ENCODE data around the gene RTL10. TPM values are rescaled to one million over a fixed set of nuclear protein-coding genes. Genes with fewer than 3 reads are reported as not detected.

Gene RTL10
- total and polyA plus RNA-seq, 2 donors = 19.2 to 20.8 TPM

DNA sequence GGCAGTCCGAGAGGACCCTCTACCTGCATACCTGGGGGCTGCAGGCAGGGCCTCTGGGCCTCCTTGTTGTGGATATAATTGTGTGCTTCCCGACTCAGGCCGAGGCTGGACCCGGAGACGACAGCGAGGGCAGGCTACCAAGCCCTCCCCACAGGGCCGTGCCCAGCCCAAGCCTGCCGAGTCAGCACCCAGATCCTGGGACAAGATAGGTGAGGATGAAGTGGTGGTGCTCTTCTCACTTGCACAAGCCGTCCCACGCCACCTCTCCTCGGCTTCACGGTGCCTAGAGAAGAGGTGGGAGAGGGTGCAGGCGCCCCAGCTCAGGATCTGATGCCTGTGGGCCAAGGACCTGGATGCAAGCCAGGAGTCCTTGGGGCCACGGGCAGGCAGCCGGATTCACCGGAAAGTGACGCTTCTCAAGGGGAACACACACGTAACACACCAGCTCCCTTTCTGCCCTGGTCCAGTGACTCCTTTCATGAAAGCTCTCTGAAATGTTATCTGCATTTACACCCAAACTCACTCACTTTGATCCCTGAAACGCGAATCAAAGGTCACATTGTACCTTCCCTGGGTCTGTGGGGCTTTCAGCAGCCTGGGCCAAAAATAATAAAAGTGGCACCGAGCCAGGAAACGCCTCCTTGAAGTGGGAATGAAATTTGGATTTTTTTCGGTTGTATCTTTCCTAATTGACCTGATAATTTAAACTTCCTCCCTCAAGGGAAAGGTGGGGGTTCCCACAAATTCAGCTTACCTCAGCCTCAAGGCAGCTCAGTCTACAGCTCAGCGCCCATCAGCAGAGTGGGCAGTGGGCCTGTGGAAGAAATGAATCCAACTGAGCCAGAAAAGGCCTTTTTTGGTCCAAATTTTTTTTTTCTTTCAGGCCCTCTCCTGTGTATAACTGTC is 1.1 kb upstream of the RTL10 start:
- Histone ChIP-seq H3K27me3 (ENCODE audit: control insufficient read depth in 2 of 2, insufficient read depth in 1 of 2, low read length in 1 of 2) (no peaks in the 10 kb centered on the region), H3K4me3 (ENCODE audit: low read length in 2 of 2) (peak overlapping the region; percentile 91 to 100), H3K9me3 (ENCODE audit: control insufficient read depth in 2 of 2, insufficient read depth in 1 of 2, low read length in 1 of 2) (peaks cover 0 to 10% of the 10 kb centered on the region in 2 donors), H3K4me1 (ENCODE audit: control insufficient read depth in 2 of 2, insufficient read depth in 2 of 2, low read length in 2 of 2) (peaks cover 20 to 47% of the 10 kb centered on the region in 2 donors), H3K36me3 (ENCODE audit: control insufficient read depth in 2 of 2, insufficient read depth in 2 of 2, low read length in 1 of 2) (peaks cover 21 to 26% of the 10 kb centered on the region in 2 donors), H3K27ac (ENCODE audit: low read depth in 1 of 2, low read length in 1 of 2) (peak overlapping the region; percentile 90 to 94)
- DNase-seq (ENCODE audit: low read depth in 6 of 9, low spot score in 9 of 9) = peak in 3 of 9 donors; percentile 42 to 69 (median 47)
- WGBS = 7% methylated on average over 24 of the region's 24 CpGs

DNA sequence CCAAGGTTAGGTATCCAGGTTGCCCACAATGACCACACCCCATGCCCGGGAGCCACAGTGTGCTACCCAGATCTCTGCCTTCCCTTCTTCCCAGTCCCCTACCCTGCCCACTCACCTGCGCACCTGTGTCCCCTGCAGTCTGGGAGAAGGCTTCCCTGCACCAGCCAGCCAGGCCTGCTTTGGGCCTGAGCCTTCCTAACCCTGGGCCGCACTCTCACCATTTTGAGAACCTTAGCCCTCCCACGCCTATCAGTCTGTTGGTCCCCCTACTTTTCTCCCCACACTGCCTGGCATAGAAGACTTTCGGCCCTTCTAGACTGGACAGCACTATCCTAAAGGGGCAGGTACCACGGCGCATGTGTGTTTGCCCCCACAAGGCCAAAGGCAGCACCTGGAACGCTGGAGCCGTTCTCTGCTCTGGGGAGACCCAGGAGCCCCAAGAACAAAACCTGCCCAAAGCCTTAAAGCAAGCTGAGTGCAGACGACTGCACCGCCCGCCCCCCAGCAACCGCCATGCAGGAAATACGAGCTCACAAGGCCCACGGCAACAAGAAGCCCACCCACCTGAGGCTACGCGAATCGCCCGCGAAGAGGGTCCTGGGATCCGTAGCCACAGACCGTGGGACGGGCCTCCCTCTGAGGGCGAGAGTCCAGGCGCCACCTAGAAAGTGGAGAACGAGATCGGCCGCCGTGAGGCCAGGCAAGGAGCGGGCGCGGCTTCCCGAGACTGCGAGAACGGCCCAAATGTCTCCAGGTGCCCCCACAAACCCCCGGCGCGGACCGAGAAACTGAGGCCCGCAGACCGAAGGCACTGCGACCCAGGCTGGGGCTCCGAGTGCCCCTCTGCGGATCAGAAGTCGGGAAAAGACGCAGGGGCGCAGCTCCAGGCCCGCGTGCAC is 546 bp downstream of the RTL10 start:
- WGBS = 2% methylated on average over 49 of the region's 49 CpGs
- Histone ChIP-seq H3K36me3 (ENCODE audit: control insufficient read depth in 2 of 2, insufficient read depth in 2 of 2, low read length in 1 of 2) (peaks cover 33 to 38% of the 10 kb centered on the region in 2 donors), H3K27ac (ENCODE audit: low read depth in 1 of 2, low read length in 1 of 2) (peak overlapping the region; percentile 86 to 90), H3K9me3 (ENCODE audit: control insufficient read depth in 2 of 2, insufficient read depth in 1 of 2, low read length in 1 of 2) (peaks cover 0 to 10% of the 10 kb centered on the region in 2 donors), H3K4me1 (ENCODE audit: control insufficient read depth in 2 of 2, insufficient read depth in 2 of 2, low read length in 2 of 2) (peaks cover 20 to 58% of the 10 kb centered on the region in 2 donors), H3K27me3 (ENCODE audit: control insufficient read depth in 2 of 2, insufficient read depth in 1 of 2, low read length in 1 of 2) (no peaks in the 10 kb centered on the region), H3K4me3 (ENCODE audit: low read length in 2 of 2) (peak overlapping the region; percentile 91 to 100)
- DNase-seq (ENCODE audit: low read depth in 6 of 9, low spot score in 9 of 9) = peak in 1 of 9 donors; percentile 62

DNA sequence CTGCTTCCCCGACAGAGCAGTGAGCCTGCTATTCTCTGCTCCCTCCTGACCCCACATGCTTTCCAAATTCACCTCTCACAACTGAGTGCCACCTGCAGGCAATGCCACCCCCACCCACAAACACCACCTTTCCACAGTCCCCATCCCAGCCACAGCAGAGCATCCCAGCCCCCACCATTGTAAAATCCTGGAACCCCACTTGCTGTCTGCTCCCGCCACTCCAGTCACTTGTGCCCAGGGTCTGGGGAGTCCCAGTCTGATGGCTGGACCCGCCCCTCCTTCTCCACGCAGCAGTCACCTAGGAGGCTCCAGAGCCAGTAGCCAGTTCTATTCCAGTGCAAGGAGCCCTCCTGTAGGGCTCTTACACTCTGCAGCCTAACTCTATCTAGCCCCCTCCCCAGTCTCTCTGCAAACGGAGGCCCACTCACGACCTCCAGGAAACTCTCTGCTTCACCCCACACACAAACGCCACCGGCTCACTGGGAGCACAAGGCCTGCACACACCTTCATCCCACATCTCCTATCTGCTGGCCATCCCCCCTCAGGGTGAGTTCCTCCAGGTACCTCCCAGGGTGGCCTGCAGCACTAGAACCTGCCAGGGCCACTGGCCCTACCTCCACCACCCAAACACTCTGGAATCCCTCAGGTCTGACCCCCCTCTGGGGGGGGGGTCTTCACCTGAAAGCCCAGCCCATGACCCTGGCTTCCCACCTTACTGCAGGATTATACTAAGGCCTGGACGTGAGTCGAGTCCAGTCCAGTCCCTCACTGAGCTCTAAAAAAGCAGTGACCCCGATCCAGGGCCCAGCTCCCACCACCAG is 1.4 kb downstream of the RTL10 start:
- Histone ChIP-seq H3K36me3 (ENCODE audit: control insufficient read depth in 2 of 2, insufficient read depth in 2 of 2, low read length in 1 of 2) (peaks cover 33 to 44% of the 10 kb centered on the region in 2 donors), H3K4me1 (ENCODE audit: control insufficient read depth in 2 of 2, insufficient read depth in 2 of 2, low read length in 2 of 2) (peaks cover 24 to 65% of the 10 kb centered on the region in 2 donors), H3K27me3 (ENCODE audit: control insufficient read depth in 2 of 2, insufficient read depth in 1 of 2, low read length in 1 of 2) (no peaks in the 10 kb centered on the region), H3K4me3 (ENCODE audit: low read length in 2 of 2) (peak overlapping the region; percentile 91 to 100), H3K27ac (ENCODE audit: low read depth in 1 of 2, low read length in 1 of 2) (peak overlapping the region; percentile 17 to 46), H3K9me3 (ENCODE audit: control insufficient read depth in 2 of 2, insufficient read depth in 1 of 2, low read length in 1 of 2) (peaks cover 0 to 10% of the 10 kb centered on the region in 2 donors)
- no peak for DNase-seq (ENCODE audit: low read depth in 6 of 9, low spot score in 9 of 9)
- WGBS = 74% methylated on average over 11 of the region's 11 CpGs

DNA sequence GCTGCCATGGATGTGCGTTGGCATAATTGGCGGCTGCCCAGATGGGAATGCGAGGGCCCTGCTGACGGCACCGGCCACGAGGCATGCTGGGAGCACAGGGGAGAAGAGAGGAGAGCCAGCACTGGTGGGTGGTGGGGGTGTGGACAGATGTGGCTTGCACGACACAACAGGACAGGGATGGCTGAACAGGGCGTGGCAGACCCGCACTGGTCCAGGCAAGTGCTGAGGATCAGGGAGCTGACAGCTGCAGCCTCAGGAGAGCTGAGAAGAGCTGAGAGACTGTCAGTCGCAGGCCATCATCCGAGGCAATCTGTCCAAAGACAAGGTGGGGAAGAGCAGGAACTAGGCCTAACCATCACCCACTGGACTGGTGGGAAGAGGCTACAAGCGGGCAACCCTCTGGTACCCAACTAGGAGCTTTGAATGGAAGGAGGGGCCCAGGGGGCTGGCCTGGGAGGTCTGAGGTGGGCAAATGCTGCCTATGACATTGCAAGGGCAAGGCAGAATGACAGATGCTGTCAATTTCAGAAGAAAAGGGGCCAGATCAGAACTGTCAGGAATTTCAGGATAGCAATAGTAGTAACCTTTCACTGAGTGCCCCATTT is 2.4 kb downstream of the RTL10 start:
- no peak for DNase-seq (ENCODE audit: low read depth in 6 of 9, low spot score in 9 of 9)
- peaks cover 24 to 70% of the 10 kb centered on the region in 2 donors for H3K4me1 ChIP-seq (ENCODE audit: control insufficient read depth in 2 of 2, insufficient read depth in 2 of 2, low read length in 2 of 2)

DNA sequence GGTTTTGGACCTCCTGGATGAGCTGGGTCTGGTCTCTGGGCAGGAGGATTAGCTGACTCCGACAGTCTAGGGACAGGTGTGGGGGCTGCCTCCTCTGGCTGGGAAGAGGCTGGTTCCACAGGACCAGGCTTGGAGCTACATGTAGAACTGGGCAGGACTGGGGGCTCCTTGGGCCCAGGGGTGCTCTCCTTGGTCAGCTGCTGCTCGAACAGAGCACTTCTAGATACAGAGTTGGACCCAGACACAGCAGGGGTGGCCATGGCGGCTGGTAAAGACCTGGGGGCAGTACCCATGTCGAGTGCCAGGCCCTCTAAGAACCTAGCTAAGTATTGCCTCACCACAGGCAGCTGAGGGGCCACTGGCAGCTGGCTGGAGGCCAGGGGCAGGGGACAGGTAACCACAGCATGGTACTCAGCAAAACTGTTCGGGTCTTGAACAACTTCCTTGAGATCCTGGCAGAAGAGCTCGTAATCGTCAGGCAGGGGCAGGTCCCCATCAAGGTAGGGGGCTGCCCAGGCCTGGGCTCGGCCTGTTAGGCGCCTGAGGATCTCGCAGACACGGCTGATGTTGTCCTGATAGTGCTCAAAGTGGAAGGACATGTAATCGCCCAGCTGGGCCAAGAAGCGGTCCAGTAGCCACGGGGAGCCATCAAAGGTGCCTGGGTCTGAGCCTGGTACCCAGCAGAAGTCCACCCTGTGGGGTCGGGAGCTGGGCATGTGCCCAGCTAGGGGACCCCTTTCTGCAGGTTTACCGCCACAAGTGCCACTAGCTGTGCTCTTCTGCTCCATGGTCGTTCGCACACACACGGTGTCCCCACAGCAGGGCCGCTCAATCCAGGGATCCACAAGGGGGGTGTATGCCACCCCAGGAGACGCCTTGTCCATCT is 3.1 kb downstream of the RTL10 start:
- Histone ChIP-seq H3K4me3 (ENCODE audit: low read length in 2 of 2) (no peak overlapping the region), H3K36me3 (ENCODE audit: control insufficient read depth in 2 of 2, insufficient read depth in 2 of 2, low read length in 1 of 2) (peaks cover 40 to 60% of the 10 kb centered on the region in 2 donors), H3K27me3 (ENCODE audit: control insufficient read depth in 2 of 2, insufficient read depth in 1 of 2, low read length in 1 of 2) (no peaks in the 10 kb centered on the region), H3K9me3 (ENCODE audit: control insufficient read depth in 2 of 2, insufficient read depth in 1 of 2, low read length in 1 of 2) (peaks cover 0 to 18% of the 10 kb centered on the region in 2 donors), H3K4me1 (ENCODE audit: control insufficient read depth in 2 of 2, insufficient read depth in 2 of 2, low read length in 2 of 2) (peaks cover 24 to 73% of the 10 kb centered on the region in 2 donors), H3K27ac (ENCODE audit: low read depth in 1 of 2, low read length in 1 of 2) (no peak overlapping the region)
- 94% methylated on average over 21 of the region's 21 CpGs for WGBS
- no peak for DNase-seq (ENCODE audit: low read depth in 6 of 9, low spot score in 9 of 9)

More for the DNA sequence above, 2.4 kb downstream of the RTL10 start:
- WGBS = 94% methylated on average over 12 of the region's 12 CpGs
- Histone ChIP-seq H3K27me3 (ENCODE audit: control insufficient read depth in 2 of 2, insufficient read depth in 1 of 2, low read length in 1 of 2) (no peaks in the 10 kb centered on the region), H3K9me3 (ENCODE audit: control insufficient read depth in 2 of 2, insufficient read depth in 1 of 2, low read length in 1 of 2) (peaks cover 0 to 13% of the 10 kb centered on the region in 2 donors), H3K36me3 (ENCODE audit: control insufficient read depth in 2 of 2, insufficient read depth in 2 of 2, low read length in 1 of 2) (peaks cover 36 to 53% of the 10 kb centered on the region in 2 donors), H3K4me3 (ENCODE audit: low read length in 2 of 2) (peak overlapping the region in 1 of 2 donors; percentile 100), H3K27ac (ENCODE audit: low read depth in 1 of 2, low read length in 1 of 2) (no peak overlapping the region)

DNA sequence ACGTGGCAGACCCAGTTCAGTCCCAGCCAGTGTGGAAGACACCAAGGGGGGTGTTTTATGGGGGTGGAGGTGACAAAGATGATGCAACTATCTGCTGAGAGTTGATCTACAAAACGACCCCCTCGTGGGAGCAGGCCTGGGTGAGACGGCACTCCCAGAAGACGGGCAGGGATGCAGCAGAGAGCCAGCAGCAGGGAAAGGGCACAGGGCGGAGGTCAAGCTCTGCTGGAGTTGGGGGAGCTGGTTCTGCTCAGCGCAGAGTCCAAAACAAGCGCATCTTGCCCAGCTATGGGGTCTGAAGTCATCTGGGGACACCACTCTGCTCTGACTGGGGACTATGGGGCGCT is 3.9 kb downstream of the RTL10 start:
- no peaks in the 10 kb centered on the region for H3K27me3 ChIP-seq (ENCODE audit: control insufficient read depth in 2 of 2, insufficient read depth in 1 of 2, low read length in 1 of 2)
- WGBS = 95% methylated on average over 9 of the region's 9 CpGs
- peaks cover 23 to 72% of the 10 kb centered on the region in 2 donors for H3K4me1 ChIP-seq (ENCODE audit: control insufficient read depth in 2 of 2, insufficient read depth in 2 of 2, low read length in 2 of 2)
- DNase-seq (ENCODE audit: low read depth in 6 of 9, low spot score in 9 of 9) = no peak
- H3K9me3 ChIP-seq (ENCODE audit: control insufficient read depth in 2 of 2, insufficient read depth in 1 of 2, low read length in 1 of 2) = peaks cover 0 to 16% of the 10 kb centered on the region in 2 donors
- H3K36me3 ChIP-seq (ENCODE audit: control insufficient read depth in 2 of 2, insufficient read depth in 2 of 2, low read length in 1 of 2) = peaks cover 40 to 63% of the 10 kb centered on the region in 2 donors
- no peak overlapping the region for H3K4me3 ChIP-seq (ENCODE audit: low read length in 2 of 2)
- no peak overlapping the region for H3K27ac ChIP-seq (ENCODE audit: low read depth in 1 of 2, low read length in 1 of 2)

DNA sequence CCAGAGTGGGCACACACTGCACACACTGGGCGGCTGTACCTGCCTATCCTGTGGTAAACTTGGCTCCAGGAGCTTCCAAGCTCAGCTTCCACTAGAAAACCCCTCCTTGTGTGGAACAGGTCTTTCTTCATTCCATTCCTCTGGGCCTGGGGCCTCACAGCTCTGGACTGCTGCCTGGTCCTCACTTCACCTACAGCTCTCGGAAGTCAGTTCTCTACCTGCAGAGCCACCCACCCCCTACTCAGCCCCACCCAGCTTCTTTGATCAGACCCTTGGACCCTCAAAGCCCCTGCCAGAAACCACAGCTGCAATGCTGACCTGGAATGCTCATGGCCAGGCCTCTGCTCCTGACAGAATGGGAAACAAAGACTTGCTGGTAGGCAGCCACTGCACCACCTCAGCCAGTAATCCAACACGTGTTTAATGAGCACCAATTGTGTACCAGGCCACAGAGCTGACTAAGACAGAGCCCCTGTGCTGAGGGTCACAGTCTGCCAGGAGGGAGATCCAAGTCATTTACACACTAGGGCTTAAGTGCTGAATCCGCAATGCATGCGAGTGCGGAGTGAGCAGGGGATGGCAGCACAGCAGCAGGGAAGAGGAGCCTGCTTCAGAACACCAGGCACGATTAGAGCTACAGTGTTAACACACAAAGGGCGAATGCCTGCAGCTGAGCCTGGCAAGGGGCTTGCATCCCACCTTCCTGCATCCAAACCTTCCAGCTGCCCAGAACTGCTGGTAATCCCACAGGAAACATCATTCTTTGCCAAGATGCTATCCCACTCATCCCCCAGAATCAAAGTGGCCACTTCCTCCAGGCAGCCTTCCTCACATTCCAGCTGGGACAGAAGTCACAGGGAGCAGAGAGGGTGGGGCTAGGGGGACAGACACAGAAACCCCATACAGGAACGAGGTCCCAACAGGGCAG is 4.6 kb downstream of the RTL10 start:
- no peak for DNase-seq (ENCODE audit: low read depth in 6 of 9, low spot score in 9 of 9)
- Histone ChIP-seq H3K36me3 (ENCODE audit: control insufficient read depth in 2 of 2, insufficient read depth in 2 of 2, low read length in 1 of 2) (peaks cover 40 to 69% of the 10 kb centered on the region in 2 donors), H3K27ac (ENCODE audit: low read depth in 1 of 2, low read length in 1 of 2) (peak overlapping the region in 1 of 2 donors; percentile 28), H3K27me3 (ENCODE audit: control insufficient read depth in 2 of 2, insufficient read depth in 1 of 2, low read length in 1 of 2) (no peaks in the 10 kb centered on the region), H3K9me3 (ENCODE audit: control insufficient read depth in 2 of 2, insufficient read depth in 1 of 2, low read length in 1 of 2) (peaks cover 0 to 16% of the 10 kb centered on the region in 2 donors), H3K4me1 (ENCODE audit: control insufficient read depth in 2 of 2, insufficient read depth in 2 of 2, low read length in 2 of 2) (peaks cover 27 to 74% of the 10 kb centered on the region in 2 donors), H3K4me3 (ENCODE audit: low read length in 2 of 2) (no peak overlapping the region)
- WGBS = 96% methylated on average over 9 of the region's 9 CpGs

All from thymus (tissue), 11 donors.